ENCODE measurements around the gene CRNN.

The CRNN gene

DNA sequence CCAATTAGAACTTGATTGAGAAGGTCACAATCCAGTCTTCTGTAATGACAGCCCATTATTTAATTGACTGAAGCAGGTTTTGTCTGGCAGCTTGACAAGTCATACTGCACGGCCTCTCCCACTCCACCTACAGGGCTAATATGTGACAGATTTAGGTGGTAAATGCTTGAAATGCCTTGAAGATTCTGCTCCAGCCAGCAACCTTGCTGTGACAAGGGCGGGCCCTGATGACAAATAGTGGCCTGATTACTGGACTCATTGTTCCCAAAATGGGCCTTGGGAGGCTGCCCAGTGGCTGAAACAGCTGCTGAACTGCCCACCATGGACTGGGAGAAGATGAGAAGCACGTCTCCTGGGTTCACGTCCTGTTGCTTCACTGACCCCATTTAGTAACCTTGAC is 30.0 kb upstream of the CRNN start:
- DNase-seq (ENCODE audit: low read depth): no peak
- H3K4me3 ChIP-seq (ENCODE audit: low read depth, low read length): no peak overlapping the region
- TF ChIP-seq, protein P1, sequence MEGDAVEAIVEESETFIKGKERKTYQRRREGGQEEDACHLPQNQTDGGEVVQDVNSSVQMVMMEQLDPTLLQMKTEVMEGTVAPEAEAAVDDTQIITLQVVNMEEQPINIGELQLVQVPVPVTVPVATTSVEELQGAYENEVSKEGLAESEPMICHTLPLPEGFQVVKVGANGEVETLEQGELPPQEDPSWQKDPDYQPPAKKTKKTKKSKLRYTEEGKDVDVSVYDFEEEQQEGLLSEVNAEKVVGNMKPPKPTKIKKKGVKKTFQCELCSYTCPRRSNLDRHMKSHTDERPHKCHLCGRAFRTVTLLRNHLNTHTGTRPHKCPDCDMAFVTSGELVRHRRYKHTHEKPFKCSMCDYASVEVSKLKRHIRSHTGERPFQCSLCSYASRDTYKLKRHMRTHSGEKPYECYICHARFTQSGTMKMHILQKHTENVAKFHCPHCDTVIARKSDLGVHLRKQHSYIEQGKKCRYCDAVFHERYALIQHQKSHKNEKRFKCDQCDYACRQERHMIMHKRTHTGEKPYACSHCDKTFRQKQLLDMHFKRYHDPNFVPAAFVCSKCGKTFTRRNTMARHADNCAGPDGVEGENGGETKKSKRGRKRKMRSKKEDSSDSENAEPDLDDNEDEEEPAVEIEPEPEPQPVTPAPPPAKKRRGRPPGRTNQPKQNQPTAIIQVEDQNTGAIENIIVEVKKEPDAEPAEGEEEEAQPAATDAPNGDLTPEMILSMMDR (IDR thresholded peaks at IDR 0.05; ENCODE audit: low read depth, low read length, missing control alignments): no peak

DNA sequence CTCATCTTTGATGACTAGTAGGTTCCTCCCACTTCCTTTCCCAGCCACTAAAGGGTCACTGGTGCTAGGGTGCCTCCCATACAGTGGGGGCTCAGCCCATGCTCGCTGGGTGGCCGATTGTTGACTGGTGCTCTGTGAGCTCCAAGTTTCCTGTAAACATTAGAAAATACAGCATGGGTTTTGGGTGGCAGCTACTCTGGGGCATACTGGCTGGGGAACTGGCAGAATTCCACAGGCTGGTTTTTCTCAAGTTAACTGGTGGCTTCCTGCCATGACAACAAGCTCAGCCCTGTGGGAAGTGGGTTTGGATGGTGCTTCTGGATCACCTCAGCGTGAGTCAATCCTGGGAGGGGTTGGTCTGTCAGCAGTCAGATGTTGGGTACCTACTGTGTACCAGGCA is 28.7 kb upstream of the CRNN start:
- no peak overlapping the region for H3K4me3 ChIP-seq (ENCODE audit: low read depth, low read length)
- TF ChIP-seq, protein P1 (IDR thresholded peaks at IDR 0.05; ENCODE audit: low read depth, low read length, missing control alignments): no peak
- DNase-seq (ENCODE audit: low read depth): no peak

DNA sequence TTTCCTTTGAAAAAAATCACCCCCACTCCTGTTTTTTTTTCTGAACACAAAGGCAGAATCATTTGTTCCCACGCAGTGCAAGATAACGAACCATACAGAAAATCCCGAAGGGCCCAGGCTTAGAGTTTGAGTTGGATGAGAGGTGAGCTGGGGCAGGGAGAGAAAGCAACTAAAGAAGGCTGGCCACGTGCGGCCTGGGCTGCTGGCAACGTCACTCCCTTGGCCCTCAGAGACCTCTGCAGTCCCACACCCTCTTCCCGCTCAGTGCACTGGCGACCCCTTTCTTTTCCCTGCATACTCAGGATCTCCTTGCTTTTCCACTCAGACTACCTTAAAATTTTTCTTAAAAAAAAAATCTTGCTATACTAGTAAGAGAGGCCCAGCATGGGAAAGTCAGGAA is 28.2 kb upstream of the CRNN start:
- H3K4me3 ChIP-seq (ENCODE audit: low read depth, low read length): no peak overlapping the region
- no peak for DNase-seq (ENCODE audit: low read depth)
- TF ChIP-seq, protein P1 (IDR thresholded peaks at IDR 0.05; ENCODE audit: low read depth, low read length, missing control alignments): no peak

DNA sequence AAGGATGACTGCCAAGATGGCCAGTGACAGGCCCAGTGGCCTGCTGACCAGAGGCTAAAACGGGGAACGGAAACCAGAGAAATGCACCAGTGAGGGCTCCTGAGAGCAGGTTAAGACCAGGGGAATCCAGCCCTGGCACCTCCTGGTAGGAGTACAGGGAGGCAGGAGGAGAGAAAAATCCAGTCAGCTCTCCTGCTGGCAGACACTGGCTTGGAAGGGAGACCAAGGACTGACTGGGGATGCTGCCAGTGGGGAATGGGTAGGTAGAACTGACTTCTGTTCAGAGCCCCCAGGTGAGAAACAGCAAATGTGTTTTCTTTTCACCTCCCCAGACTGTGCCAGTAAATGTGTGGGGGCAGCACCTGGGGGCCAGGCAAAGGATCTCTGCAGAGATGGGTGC is 27.7 kb upstream of the CRNN start:
- no peak for DNase-seq (ENCODE audit: low read depth)
- no peak overlapping the region for H3K4me3 ChIP-seq (ENCODE audit: low read depth, low read length)
- TF ChIP-seq, protein P1 (IDR thresholded peaks at IDR 0.05; ENCODE audit: low read depth, low read length, missing control alignments): no peak

DNA sequence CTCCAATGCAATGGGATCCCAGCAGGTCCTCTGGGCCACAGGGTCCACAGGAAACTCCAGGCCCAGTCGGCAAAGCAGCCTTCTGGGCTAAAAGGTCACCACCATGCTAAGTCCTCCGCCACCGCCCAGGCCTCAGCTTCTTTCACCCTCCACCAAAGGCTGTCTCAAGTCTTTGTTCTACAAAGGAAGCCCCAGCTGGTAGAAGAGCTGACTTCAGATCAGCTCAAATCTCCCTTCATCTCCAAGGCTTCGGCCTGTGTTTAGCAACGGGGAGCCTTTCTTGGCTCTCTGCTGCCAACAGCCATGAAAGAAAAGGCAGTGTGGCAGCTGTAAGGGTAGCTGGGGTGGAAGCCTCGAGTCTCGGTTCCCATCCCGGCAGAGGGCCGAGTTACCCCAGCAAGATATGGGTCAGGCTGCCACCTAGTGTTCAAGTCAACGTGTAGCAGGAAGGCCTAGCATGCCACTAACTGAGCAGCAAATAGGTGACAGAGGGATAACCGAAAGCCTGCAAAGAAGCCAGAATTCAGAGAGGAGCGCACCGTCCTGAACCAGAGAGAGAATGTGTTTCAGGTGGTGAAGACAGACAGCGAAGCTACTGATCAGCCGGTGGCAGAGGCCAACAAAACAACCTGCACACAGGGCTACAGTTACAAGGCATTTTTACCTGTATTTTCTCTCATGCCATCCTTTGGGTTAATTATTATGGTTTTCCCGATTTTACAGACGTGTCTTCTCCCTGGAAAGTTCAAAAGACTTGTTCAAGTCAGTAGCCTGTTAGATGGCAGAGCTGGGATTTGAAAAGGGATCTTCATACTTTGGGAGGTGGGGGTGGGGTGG is 26.8 kb upstream of the CRNN start:
- H3K4me3 ChIP-seq (ENCODE audit: low read depth, low read length): no peak overlapping the region
- TF ChIP-seq, protein P1 (IDR thresholded peaks at IDR 0.05; ENCODE audit: low read depth, low read length, missing control alignments): peak; percentile 95
- peak; percentile 49 for DNase-seq (ENCODE audit: low read depth)

DNA sequence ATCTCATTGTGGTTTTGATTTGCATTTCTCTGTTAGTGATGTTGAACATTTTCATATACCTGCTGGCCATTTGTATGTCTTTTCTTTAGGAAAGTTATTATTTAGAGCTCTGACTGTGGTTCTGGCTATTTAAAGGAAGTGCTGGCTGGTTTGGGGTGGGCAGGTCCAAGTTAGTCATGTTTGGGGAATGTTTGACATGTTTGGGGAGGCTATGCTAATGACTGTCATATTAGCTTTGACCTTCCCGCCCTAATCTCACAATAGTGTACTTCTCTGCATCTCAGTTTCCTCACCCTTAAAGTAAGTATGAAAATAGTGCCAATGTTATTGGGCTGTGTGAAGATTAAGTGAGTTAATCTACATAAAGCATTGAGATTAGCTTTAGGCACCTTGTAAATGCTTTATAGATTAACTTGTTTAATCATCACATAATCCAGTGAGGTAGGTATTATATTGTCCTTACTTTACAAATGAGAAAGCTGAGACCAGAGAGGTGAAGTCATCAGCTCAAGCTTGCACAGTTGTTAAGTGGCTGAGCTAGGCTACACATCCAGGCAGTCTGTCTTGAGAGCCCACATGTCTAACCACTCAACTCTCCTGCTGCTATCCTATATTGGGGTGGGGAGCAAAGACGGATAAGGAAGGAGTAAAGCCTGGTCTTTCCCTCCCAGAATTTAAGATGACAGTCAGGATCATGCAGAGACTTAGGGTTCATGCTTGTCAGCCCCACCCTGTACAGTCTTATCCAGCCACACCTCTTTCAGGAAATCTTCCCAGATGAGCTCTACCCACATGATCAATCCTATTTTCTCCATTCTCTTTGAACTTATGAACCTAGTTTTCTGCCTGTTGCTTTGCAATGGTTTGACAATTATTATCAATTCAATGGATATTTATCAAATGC is 22.8 kb upstream of the CRNN start:
- TF ChIP-seq, protein P1 (IDR thresholded peaks at IDR 0.05; ENCODE audit: low read depth, low read length, missing control alignments): no peak
- DNase-seq (ENCODE audit: low read depth): no peak
- no peak overlapping the region for H3K4me3 ChIP-seq (ENCODE audit: low read depth, low read length)

All from GM12864 (cell line).